Endothelial cell of umbilical vein (primary cell): ENCODE results near the gene REC8. TPM values are rescaled to one million over a fixed set of nuclear protein-coding genes. Genes with fewer than 3 reads are reported as not detected.

Experiments
- BruUV-seq: library from RNA; stranded (reverse); fragments of 400-500 nt; replicated peaks from 2 replicates; lab custom pipeline; 2021; lab: Mats Ljungman, UMichigan
- CTCF ChIA-PET: fragments of 300-600, 350-600 bp; sonication (Branson Sonifier 250); formaldehyde crosslinking; loops from one replicate; lab custom pipeline; 2021; ENCODE audit warnings: antibody characterized with exemption, inconsistent platforms; lab: Charles Lee
- POLR2A ChIA-PET: fragments of 300-600, 350-600 bp; sonication (Branson Sonifier 250); formaldehyde crosslinking; loops from one replicate; lab custom pipeline; 2021; ENCODE audit warnings: antibody characterized with exemption, inconsistent platforms; lab: Charles Lee
- DNase-seq: peaks from one replicate; pipeline ENCODE4 v3.0.0-alpha.2; 2011; ENCODE audit warnings: low read depth, low spot score
- FAIRE-seq: peaks from 2 replicates; lab custom pipeline; 2011; peaks lifted over from hg19 to GRCh38; lab: Jason Lieb, UNC
- H2AFZ ChIP-seq: 2 replicates; pipeline ENCODE4 v1.6.0; 2012; ENCODE audit warnings: low read depth, low read length, control low read depth, inconsistent platforms
- H3K27ac ChIP-seq: 2 replicates; pipeline ENCODE4 v1.5.1; 2011; ENCODE audit warnings: low read depth, mild to moderate bottlenecking, control low read depth, low read length, moderate library complexity; ENCODE audit not compliant: insufficient read depth
- H3K27me3 ChIP-seq, 2 experiments: 2 replicates each; pipeline versions ENCODE4 v1.6.0 to v1.6.1; 2011; ENCODE audit warnings: low read length in 2 of 2, mixed read lengths in 1 of 2; ENCODE audit not compliant: control insufficient read depth in 2 of 2, insufficient read depth in 2 of 2
- H3K36me3 ChIP-seq, 2 experiments: 2 replicates in 1 of 2; 3 replicates in 1 of 2; pipeline ENCODE4 v1.5.1; 2011; ENCODE audit warnings: low read length in 2 of 2, mild to moderate bottlenecking in 1 of 2, moderate library complexity in 1 of 2; ENCODE audit not compliant: control insufficient read depth in 2 of 2, insufficient read depth in 2 of 2; ENCODE audit errors: extremely low read depth in 1 of 2
- H3K4me1 ChIP-seq: 3 replicates; pipeline ENCODE4 v1.5.1; 2011; ENCODE audit warnings: mild to moderate bottlenecking, low read length; ENCODE audit not compliant: control insufficient read depth, insufficient read depth; ENCODE audit errors: extremely low read depth
- H3K4me2 ChIP-seq: 2 replicates; pipeline ENCODE4 v1.6.1; 2011; ENCODE audit warnings: low read length, control low read depth, mixed read lengths; ENCODE audit not compliant: insufficient read depth
- H3K4me3 ChIP-seq, 3 experiments: fragments of 200-600 bp in 1 of 3; sonication (generic), shearing (Covaris generic) in 1 of 3; replicated peaks in 1 of 3; 2 replicates each; pipeline ENCODE4 v1.5.1; 2011 to 2016; ENCODE audit warnings: control low read depth in 3 of 3, low read length in 3 of 3, mild to moderate bottlenecking in 2 of 3, inconsistent platforms in 1 of 3, low read depth in 1 of 3, moderate library complexity in 1 of 3; ENCODE audit not compliant: insufficient read depth in 1 of 3
- H3K79me2 ChIP-seq: 2 replicates; pipeline ENCODE4 v1.6.0; 2012; ENCODE audit warnings: low read length, inconsistent platforms; ENCODE audit not compliant: control insufficient read depth, insufficient read depth
- H3K9ac ChIP-seq: replicated peaks from 2 replicates; pipeline ENCODE3; 2011; ENCODE audit warnings: low read length, control low read depth; ENCODE audit not compliant: insufficient read depth; ENCODE audit errors: extremely low read depth
- H3K9me1 ChIP-seq: replicated peaks from 3 replicates; pipeline ENCODE4 v1.6.0; 2011; ENCODE audit warnings: mild to moderate bottlenecking, low read length; ENCODE audit not compliant: control insufficient read depth, insufficient read depth; ENCODE audit errors: extremely low read depth
- H3K9me3 ChIP-seq: replicated peaks from 2 replicates; pipeline ENCODE4 v1.5.1; 2012; ENCODE audit warnings: low read length, inconsistent platforms; ENCODE audit not compliant: control insufficient read depth, insufficient read depth
- H4K20me1 ChIP-seq: replicated peaks from 2 replicates; pipeline ENCODE3; 2011; ENCODE audit warnings: mild to moderate bottlenecking, low read length; ENCODE audit not compliant: control insufficient read depth, insufficient read depth; ENCODE audit errors: extremely low read depth
- CTCF ChIP-seq, 2 donors: IDR thresholded peaks; 1 replicate in 1 of 2; 2 replicates in 1 of 2; pipeline ENCODE4 v1.5.1; 2011; ENCODE audit warnings: low read length in 2 of 2, mild to moderate bottlenecking in 2 of 2, moderate library complexity in 2 of 2, control low read depth in 1 of 2, inconsistent platforms in 1 of 2, low read depth in 1 of 2; ENCODE audit not compliant: insufficient read depth in 1 of 2; ENCODE audit errors: extremely low read depth in 1 of 2
- EZH2 ChIP-seq: IDR thresholded peaks from 2 replicates; pipeline ENCODE4 v1.6.1; 2012; ENCODE audit warnings: borderline replicate concordance, low read depth, mild to moderate bottlenecking, moderate library complexity, low read length, inconsistent platforms; ENCODE audit not compliant: severe bottlenecking
- FOS ChIP-seq: IDR thresholded peaks from 2 replicates; pipeline ENCODE4 v1.6.1; 2011; ENCODE audit warnings: mild to moderate bottlenecking, low read length, moderate library complexity, borderline replicate concordance; ENCODE audit not compliant: insufficient read depth
- GATA2 ChIP-seq: IDR thresholded peaks from 2 replicates; pipeline ENCODE4 v1.7.0; 2011; ENCODE audit warnings: low read depth, mild to moderate bottlenecking, moderate library complexity, mixed read lengths, low read length; ENCODE audit not compliant: insufficient read length, insufficient read depth
- JUN ChIP-seq: IDR thresholded peaks from 2 replicates; pipeline ENCODE4 v1.6.1; 2011; ENCODE audit warnings: borderline replicate concordance, low read depth; ENCODE audit not compliant: insufficient read length, insufficient read depth
- MAX ChIP-seq: IDR thresholded peaks from 2 replicates; pipeline ENCODE4 v1.6.1; 2011; ENCODE audit not compliant: insufficient read depth, insufficient read length
- MYC ChIP-seq: IDR thresholded peaks from one replicate; pipeline ENCODE4 v1.6.1; 2011; ENCODE audit warnings: mild to moderate bottlenecking, low read depth, low read length
- POLR2A ChIP-seq: IDR thresholded peaks from 2 replicates; pipeline ENCODE4 v1.6.1; 2012; ENCODE audit warnings: low read depth, mild to moderate bottlenecking, control low read depth, low read length
- POLR2AphosphoS5 ChIP-seq: IDR thresholded peaks from 2 replicates; pipeline ENCODE4 v1.6.1; 2012; ENCODE audit warnings: low read depth, mild to moderate bottlenecking, control low read depth, low read length, moderate library complexity; ENCODE audit not compliant: insufficient read depth
- dilution Hi-C: fragments of 300-500 bp; cut with MboI; formaldehyde crosslinking; loops from one replicate; pipeline ENCODE4 v1.15.0; 2019; ENCODE audit warnings: low sequenced_read_pairs; ENCODE audit not compliant: extremely low pct_ligation_motif_present
- intact Hi-C: fragments of 100-400 bp; cut with micrococcal nuclease; formaldehyde crosslinking; loops from one replicate; pipeline ENCODE4 v1.10.0; 2022
- polyA plus RNA-seq, 4 experiments: library from polyadenylated mRNA; depleted of rRNA in 3 of 4; stranded (reverse) in 3 of 4; unstranded in 1 of 4; fragments of >200 nt; gene quantifications; 2 replicates each; pipeline versions ENCODE4 v1.2.1 to v1.2.3, GENCODE V29; 2011 to 2012; ENCODE audit warnings: missing spikeins in 1 of 4
- total RNA-seq: library from RNA; stranded (reverse); gene quantifications from 2 replicates; pipeline ENCODE4 v1.2.3, GENCODE V29; 2021

REC8 gene
- total and polyA plus RNA-seq, 2 donors (not counting 3 experiments of a cell fraction or from before 2014, with no cell fraction given) = 12.5 to 33.6 TPM

- H3K9me3 ChIP-seq = no peaks in the 10 kb centered on the region
- dilution Hi-C loops (no loop called here), intact Hi-C loops (loop anchor here (1.0 to 5.0 kb wide), 5 partner anchors 32 to 286 kb away; partner anchors contain the start of genes DCAF11, DHRS1, IPO4 and NFATC4)
- no TSS peak for BruUV-seq
- peak within 1 kb of the TSS; percentile 91 for H2AFZ ChIP-seq
- peak within 1 kb of the TSS; percentile 72 for H3K9ac ChIP-seq
- H3K79me2 ChIP-seq = peaks cover 25% of the 10 kb centered on the region
- H3K9me1 ChIP-seq = no peaks in the 10 kb centered on the region
- H3K36me3 ChIP-seq = peaks cover 0 to 21% of the 10 kb centered on the region in 2 experiments
- H4K20me1 ChIP-seq = no peaks in the 10 kb centered on the region
- ChIA-PET CTCF (interaction anchor here (0.7 to 7.8 kb wide), 12 partner anchors 10 to 187 kb away, joined by 3 to 63 read pairs (median 4); partner anchors contain the start of genes CIDEB, IRF9, PSME1 and TINF2), POLR2A (interaction anchor here (0.5 to 2.0 kb wide), 9 partner anchors 9 to 245 kb away, joined by 3 to 13 read pairs (median 5); partner anchors contain the start of genes CHMP4A, DCAF11, IRF9 and NRL)
- no peaks in the 10 kb centered on the region for H3K27me3 ChIP-seq
- peaks cover 19% of the 10 kb centered on the region for H3K4me1 ChIP-seq
- FAIRE-seq (no peak), DNase-seq (peak; percentile 99)
- peak within 1 kb of the TSS; percentile 95 for H3K4me2 ChIP-seq
- peak within 1 kb of the TSS; percentile 52 for H3K27ac ChIP-seq
- peak; percentile 1 for TF ChIP-seq MAX
- TF ChIP-seq POLR2AphosphoS5 = peak; percentile 59
- TF ChIP-seq CTCF (IDR thresholded peaks at IDR 0.05; ENCODE audit: extremely low read depth in 1 of 2, insufficient read depth in 1 of 2, low read depth in 1 of 2, low read length in 2 of 2) = no peak
- TF ChIP-seq FOS = no peak
- no peak for TF ChIP-seq JUN
- no peak for TF ChIP-seq POLR2A
- no peak for TF ChIP-seq MYC
- TF ChIP-seq GATA2 = no peak
- no peak for TF ChIP-seq EZH2
- peak within 1 kb of the TSS; percentile 59 to 86 (median 79) for H3K4me3 ChIP-seq
Measured at GRCh38 chr14:24146453-24146977, 25.4 kb upstream of the REC8 start, which contains the start of gene PSME2. Gene PSME2, minus strand, starts transcription at chr14:24146610. Its CDS starts 29 bp downstream, at chr14:24146581.
